HL-60 (cell line): ENCODE data around the gene SFMBT2.

Experiments
- POLR2AphosphoS5 ChIP-seq: IDR thresholded peaks from 2 replicates; pipeline ENCODE4 v1.6.1; 2012; ENCODE audit warnings: low read depth
- TF ChIP-seq, protein P1 (sequence below): IDR thresholded peaks from one replicate; pipeline ENCODE4 v1.5.1; 2011; ENCODE audit warnings: low read length, control low read depth, inconsistent platforms; ENCODE audit not compliant: insufficient read depth
- TF ChIP-seq, protein P2 (sequence below): IDR thresholded peaks from 2 replicates; pipeline ENCODE4 v1.6.1; 2012; ENCODE audit warnings: low read depth; ENCODE audit not compliant: insufficient replicate concordance

DNA sequence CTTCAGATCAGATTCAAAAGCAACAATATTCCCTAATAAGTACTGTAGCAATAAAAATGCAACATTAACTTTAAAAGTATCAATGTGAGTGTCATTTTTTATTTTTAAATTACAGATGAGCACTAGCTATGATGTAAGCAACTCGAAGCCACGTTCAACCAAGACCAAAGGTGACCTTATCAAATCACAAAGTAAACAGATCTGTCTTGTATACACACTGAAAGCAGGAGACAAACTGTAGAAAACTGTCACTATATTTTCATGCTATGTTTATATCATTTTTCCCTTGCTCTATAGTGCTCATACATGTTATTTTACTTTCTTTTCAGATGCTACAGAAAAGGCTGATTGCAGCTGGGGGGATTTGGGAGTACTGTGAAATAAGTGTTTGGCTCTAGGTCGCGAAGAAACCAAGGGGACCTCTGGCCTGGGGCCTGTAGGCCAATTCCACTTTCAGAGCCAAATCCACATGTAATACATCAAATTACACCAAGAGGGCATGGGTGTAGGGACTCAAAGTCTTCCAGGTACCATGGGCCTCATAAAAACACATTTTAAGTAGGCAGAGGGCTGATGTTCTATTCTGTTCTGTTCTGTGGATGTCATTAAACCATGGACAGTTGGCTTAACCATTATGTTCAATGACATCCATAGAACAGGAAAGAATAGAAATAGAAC, 245.2 kb downstream of the SFMBT2 start:
- TF ChIP-seq, protein P1, sequence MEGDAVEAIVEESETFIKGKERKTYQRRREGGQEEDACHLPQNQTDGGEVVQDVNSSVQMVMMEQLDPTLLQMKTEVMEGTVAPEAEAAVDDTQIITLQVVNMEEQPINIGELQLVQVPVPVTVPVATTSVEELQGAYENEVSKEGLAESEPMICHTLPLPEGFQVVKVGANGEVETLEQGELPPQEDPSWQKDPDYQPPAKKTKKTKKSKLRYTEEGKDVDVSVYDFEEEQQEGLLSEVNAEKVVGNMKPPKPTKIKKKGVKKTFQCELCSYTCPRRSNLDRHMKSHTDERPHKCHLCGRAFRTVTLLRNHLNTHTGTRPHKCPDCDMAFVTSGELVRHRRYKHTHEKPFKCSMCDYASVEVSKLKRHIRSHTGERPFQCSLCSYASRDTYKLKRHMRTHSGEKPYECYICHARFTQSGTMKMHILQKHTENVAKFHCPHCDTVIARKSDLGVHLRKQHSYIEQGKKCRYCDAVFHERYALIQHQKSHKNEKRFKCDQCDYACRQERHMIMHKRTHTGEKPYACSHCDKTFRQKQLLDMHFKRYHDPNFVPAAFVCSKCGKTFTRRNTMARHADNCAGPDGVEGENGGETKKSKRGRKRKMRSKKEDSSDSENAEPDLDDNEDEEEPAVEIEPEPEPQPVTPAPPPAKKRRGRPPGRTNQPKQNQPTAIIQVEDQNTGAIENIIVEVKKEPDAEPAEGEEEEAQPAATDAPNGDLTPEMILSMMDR, result no peak
- TF ChIP-seq POLR2AphosphoS5, result no peak
- TF ChIP-seq, protein P2, sequence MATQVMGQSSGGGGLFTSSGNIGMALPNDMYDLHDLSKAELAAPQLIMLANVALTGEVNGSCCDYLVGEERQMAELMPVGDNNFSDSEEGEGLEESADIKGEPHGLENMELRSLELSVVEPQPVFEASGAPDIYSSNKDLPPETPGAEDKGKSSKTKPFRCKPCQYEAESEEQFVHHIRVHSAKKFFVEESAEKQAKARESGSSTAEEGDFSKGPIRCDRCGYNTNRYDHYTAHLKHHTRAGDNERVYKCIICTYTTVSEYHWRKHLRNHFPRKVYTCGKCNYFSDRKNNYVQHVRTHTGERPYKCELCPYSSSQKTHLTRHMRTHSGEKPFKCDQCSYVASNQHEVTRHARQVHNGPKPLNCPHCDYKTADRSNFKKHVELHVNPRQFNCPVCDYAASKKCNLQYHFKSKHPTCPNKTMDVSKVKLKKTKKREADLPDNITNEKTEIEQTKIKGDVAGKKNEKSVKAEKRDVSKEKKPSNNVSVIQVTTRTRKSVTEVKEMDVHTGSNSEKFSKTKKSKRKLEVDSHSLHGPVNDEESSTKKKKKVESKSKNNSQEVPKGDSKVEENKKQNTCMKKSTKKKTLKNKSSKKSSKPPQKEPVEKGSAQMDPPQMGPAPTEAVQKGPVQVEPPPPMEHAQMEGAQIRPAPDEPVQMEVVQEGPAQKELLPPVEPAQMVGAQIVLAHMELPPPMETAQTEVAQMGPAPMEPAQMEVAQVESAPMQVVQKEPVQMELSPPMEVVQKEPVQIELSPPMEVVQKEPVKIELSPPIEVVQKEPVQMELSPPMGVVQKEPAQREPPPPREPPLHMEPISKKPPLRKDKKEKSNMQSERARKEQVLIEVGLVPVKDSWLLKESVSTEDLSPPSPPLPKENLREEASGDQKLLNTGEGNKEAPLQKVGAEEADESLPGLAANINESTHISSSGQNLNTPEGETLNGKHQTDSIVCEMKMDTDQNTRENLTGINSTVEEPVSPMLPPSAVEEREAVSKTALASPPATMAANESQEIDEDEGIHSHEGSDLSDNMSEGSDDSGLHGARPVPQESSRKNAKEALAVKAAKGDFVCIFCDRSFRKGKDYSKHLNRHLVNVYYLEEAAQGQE, result no peak
